Activated CD8-positive, alpha-beta T cell treated with anti-CD3 and anti-CD28 coated beads, Interleukin-2, amount 10 ng/mL, durations not matched to agents 7 days and 5 days (primary cell): ENCODE data around the gene LIX1L. TPM values are rescaled to one million over a fixed set of nuclear protein-coding genes. Genes with fewer than 3 reads are reported as not detected.
A peak's percentile ranks its signal among the peaks of the same experiment; 100 is the strongest.

Experiments
- ATAC-seq: fragments of 150-1000 bp; cut with Tn5 transposase; one replicate; pipeline ENCODE4 v1.10.0; 2021; ENCODE audit warnings: moderate library complexity
- CTCF ChIA-PET: fragments of 350-600 bp; sonication (Branson Sonifier 250); formaldehyde crosslinking; loops from one replicate; lab custom pipeline; 2021; ENCODE audit warnings: antibody characterized with exemption; lab: Charles Lee
- POLR2A ChIA-PET: fragments of 350-600 bp; sonication (Branson Sonifier 250); formaldehyde crosslinking; loops from one replicate; lab custom pipeline; 2021; ENCODE audit warnings: antibody characterized with exemption; lab: Charles Lee
- DNase-seq: peaks from one replicate; pipeline ENCODE4 v3.0.0-alpha.2; 2020
- H3K27ac Mint-ChIP-seq: one replicate; pipeline ENCODE4 v1.8.0; 2021; ENCODE audit warnings: mild to moderate bottlenecking, mixed read lengths
- H3K27me3 Mint-ChIP-seq: one replicate; pipeline ENCODE4 v1.8.0; 2021; ENCODE audit warnings: low read depth, mixed read lengths
- H3K36me3 Mint-ChIP-seq: one replicate; pipeline ENCODE4 v1.8.0; 2021; ENCODE audit warnings: low read depth, mixed read lengths
- H3K4me1 Mint-ChIP-seq: one replicate; pipeline ENCODE4 v1.8.0; 2021; ENCODE audit warnings: low read depth, mixed read lengths
- H3K4me3 Mint-ChIP-seq: one replicate; pipeline ENCODE4 v1.8.0; 2021; ENCODE audit warnings: mild to moderate bottlenecking, mixed read lengths
- H3K9me3 Mint-ChIP-seq: one replicate; pipeline ENCODE4 v1.8.0; 2022; ENCODE audit warnings: mixed read lengths; ENCODE audit not compliant: insufficient read depth
- total RNA-seq, 2 experiments: library from RNA; stranded (reverse); gene quantifications; one replicate each; pipeline ENCODE4 v1.2.3, GENCODE V29; 2021

Gene LIX1L
- total RNA-seq, 2 experiments from 2014 or later: 45.8 to 48.4 TPM

DNA sequence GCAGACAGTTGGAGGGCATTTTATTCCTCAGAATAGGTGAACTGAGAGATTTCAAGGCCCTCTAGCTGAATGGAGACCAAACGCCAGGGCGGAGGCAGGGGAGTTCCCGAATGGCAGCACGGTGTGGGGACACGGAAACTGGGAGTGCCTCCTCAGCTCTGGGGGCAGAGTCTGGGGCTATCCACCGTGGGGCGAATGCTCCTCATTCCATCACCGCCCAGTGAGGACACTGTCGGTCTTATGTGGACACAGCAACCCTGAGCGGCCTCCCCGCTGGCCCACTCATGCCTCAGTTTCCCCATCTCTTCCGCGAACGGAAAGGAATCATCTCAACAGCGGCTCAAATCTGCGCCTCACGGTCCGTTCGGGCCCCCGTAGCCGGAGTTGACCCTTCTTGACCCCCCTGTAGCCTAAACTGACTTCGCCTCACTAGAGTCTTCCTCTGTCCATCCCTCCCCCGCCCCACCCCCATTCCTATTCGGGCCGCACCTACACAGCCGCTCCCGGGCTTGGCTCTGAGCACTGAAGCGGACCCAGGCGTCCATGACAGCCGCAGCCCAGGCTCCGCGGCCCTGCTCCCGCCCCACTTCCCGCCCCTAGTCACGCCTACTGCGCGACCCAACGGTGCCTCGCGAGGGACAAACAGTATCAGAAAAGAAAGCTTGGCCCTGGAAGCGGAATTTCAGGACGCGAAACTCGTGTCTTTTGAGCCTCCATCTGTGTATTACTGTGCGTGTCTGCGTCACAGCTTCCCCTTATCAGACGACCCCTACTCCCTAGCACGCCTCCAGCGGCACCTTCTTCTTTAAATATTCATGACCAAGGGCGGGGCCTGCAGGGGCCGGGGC is 39.4 kb downstream of the LIX1L start, which contains the start of gene PEX11B:
Gene PEX11B, minus strand, starts transcription at position 574 of the 848 bp plus-strand sequence. Its CDS starts 29 bp downstream, at position 545.
- peaks cover 34% of the 10 kb centered on the region for H3K4me1 Mint-ChIP-seq
- no peaks in the 10 kb centered on the region for H3K9me3 Mint-ChIP-seq
- ChIA-PET POLR2A (interaction anchor here (0.9 to 2.7 kb wide), 15 partner anchors 10 to 119 kb away, joined by 4 to 36 read pairs (median 6); partner anchors contain the start of genes ANKRD34A, NUDT17, PIAS3 and POLR3C), CTCF (interaction anchor here (0.7 to 2.5 kb wide), 7 partner anchors 9 to 73 kb away, joined by 4 to 15 read pairs (median 6); partner anchors contain the start of genes ITGA10, LIX1L, NUDT17 and PIAS3)
- H3K27ac Mint-ChIP-seq: peak within 1 kb of the TSS; percentile 99
- H3K27me3 Mint-ChIP-seq: no peaks in the 10 kb centered on the region
- H3K36me3 Mint-ChIP-seq: peaks cover 30% of the 10 kb centered on the region
- ATAC-seq: peak; percentile 94
- DNase-seq: peak; percentile 94
- H3K4me3 Mint-ChIP-seq: peak within 1 kb of the TSS; percentile 92

DNA sequence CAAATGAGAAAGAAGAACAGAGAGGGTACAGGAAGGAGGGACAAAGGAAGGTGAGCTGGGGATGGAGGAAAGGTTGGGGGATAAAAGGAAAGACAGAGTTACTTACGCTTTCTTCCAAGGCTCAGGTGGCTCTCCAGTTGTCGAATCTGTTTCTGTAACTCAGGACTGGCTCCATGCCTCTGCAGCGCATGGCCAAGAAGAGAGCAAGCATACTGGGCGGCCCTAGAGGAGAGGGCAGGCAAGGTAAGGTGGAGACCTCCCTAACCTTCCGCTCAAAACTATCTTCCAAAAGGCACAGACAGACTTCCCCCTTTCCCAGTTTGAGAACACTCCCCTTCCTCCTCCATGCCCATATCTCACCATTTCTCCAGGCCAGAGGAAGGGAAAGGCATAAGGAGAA is 40.2 kb downstream of the LIX1L start:
- ChIA-PET CTCF (interaction anchor here (1.5 to 2.5 kb wide), 3 partner anchors 41 to 72 kb away, joined by 3 to 15 read pairs (median 12); partner anchors contain the start of genes LIX1L, NUDT17 and PIAS3), POLR2A (interaction anchor here (1.6 to 2.7 kb wide), 5 partner anchors 10 to 79 kb away, joined by 5 to 36 read pairs (median 12); partner anchors contain the start of genes ANKRD34A, PIAS3, POLR3GL and RBM8A)
- H3K4me1 Mint-ChIP-seq: peaks cover 34% of the 10 kb centered on the region
- no peaks in the 10 kb centered on the region for H3K27me3 Mint-ChIP-seq
- ATAC-seq (no peak), DNase-seq (no peak)
- H3K4me3 Mint-ChIP-seq: peak overlapping the region; percentile 92
- H3K36me3 Mint-ChIP-seq: peaks cover 27% of the 10 kb centered on the region
- no peaks in the 10 kb centered on the region for H3K9me3 Mint-ChIP-seq
- H3K27ac Mint-ChIP-seq: peak overlapping the region; percentile 99

DNA sequence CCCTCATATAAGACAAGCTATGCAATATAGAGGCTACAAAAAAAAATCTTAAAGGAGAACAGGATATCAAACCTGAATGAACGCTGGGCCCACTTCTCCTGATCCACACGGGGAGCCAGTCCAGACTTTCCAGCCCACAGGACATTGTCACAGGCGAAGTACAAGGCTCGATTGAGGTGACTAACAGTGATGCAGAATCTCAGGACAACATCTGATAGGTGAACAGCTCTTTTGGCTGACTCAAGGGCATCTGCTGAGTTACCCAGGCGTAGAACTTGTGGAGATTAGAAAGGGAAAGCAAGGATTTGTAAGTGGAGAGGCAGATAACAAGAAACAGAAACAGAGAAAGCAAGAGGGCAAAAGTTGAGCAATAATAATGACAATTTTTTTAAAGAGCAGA is 41.1 kb downstream of the LIX1L start:
- Mint-ChIP-seq H3K36me3 (peaks cover 32% of the 10 kb centered on the region), H3K4me1 (peaks cover 34% of the 10 kb centered on the region), H3K27ac (peak overlapping the region; percentile 22), H3K4me3 (peak overlapping the region; percentile 57), H3K9me3 (no peaks in the 10 kb centered on the region), H3K27me3 (no peaks in the 10 kb centered on the region)
- DNase-seq (no peak), ATAC-seq (no peak)
- POLR2A ChIA-PET: no interaction called here
- CTCF ChIA-PET: interaction anchor here (1.0 to 2.0 kb wide), 5 partner anchors 11 to 71 kb away, joined by 3 to 10 read pairs (median 5); partner anchors contain the start of genes LIX1L, NUDT17 and RBM8A

DNA sequence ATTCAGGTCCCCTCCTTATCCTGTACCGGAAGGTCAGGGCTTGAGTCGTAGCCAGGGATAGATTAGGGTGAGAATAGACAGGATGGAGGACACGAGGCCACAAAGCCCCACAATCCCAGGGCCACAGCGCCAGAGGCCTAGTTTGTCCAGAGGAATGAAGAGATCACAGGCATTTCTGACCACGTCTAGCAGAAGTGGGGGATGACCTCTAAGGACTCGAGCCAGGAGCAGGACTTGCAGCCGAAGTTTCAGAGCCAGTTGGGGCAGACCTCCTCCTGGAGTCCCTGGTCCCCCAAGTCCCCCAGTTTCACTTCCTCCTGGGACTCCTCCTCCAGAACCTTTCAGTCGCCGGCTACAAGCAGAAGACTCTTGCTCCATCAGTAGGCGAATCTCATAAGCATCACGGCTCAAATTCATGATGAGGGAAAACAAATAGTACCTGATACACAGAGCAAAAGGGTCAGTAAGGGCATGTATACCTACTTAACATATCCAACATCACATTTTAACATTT is 45.6 kb downstream of the LIX1L start:
- Mint-ChIP-seq H3K9me3 (no peaks in the 10 kb centered on the region), H3K36me3 (peaks cover 43% of the 10 kb centered on the region), H3K4me3 (no peak overlapping the region), H3K27ac (no peak overlapping the region), H3K27me3 (no peaks in the 10 kb centered on the region), H3K4me1 (peaks cover 14% of the 10 kb centered on the region)
- POLR2A ChIA-PET: interaction anchor here (1.5 kb wide), 1 partner anchor 11 kb away, joined by 4 read pairs; no protein-coding TSS in a partner anchor
- CTCF ChIA-PET: interaction anchor here (0.9 to 2.0 kb wide), 3 partner anchors 10 to 65 kb away, joined by 3 to 10 read pairs (median 3); no protein-coding TSS in a partner anchor
- ATAC-seq (no peak), DNase-seq (no peak)

DNA sequence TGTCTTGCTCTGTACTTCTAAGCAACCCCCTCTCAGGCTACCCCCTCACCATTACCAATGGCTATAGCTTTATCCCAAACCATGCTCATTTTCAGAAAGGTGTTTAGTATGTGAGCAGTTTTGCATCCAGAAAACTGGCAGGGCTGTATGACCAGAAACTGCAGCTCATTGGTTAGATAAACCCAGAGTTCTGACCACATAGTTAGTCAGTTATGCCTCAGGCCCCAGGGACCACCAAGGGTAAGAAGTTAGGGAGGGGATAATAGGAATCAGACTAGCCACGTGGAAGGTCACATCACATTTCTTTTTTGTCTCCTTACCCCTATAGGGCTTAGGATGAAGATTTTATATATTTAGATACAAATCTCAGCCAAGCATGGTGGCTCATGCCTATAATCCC is 49.2 kb downstream of the LIX1L start:
- ATAC-seq (no peak), DNase-seq (no peak)
- Mint-ChIP-seq H3K4me3 (no peak overlapping the region), H3K9me3 (no peaks in the 10 kb centered on the region), H3K36me3 (peaks cover 23% of the 10 kb centered on the region), H3K27ac (no peak overlapping the region), H3K27me3 (no peaks in the 10 kb centered on the region), H3K4me1 (peaks cover 7% of the 10 kb centered on the region)
- ChIA-PET CTCF (interaction anchor here (0.8 to 4.6 kb wide), 8 partner anchors 9 to 63 kb away, joined by 3 to 46 read pairs (median 5); partner anchors contain the start of genes ANKRD34A, NUDT17, PIAS3 and POLR3GL), POLR2A (interaction anchor here (0.7 kb wide), 1 partner anchor 19 kb away, joined by 3 read pairs; the partner anchor contains the start of gene RBM8A)

DNA sequence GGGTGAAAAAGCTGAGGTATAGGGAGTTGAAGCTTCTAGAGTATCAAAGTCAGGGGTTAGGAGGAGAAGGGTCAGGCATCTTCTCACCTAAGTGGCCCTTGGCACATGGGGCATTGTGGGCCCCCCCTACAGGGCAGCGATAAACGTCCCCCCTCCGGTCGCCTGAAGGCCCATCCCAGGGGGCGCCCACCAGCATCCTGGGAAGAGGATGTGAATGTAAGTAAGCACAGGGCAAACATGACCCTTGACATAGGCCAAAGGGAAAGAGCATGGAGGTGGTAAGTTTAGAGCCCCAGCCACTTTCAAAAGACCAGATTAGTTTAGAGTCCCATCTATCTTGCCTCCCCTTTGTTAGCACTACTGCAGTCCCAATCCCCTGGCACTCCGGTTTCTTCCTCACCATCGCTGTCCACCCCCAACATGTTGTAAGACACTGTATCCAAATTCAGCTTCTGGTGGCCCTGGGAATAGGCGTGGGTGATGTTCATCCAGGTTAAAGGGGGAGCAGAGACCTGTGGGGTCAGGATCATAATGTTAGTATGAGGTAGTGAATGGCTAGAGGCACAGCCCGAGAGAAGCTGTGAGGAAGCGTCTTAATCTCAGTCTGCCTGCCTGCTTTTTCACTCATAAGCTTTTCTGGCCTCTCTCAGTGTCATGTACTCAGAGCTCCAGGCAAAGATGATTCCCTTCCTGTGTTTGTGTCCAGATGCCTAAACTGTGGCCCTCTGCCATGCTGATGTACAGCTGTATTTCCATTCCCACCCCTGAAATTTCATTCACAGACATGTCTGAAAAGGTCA is 50.7 kb downstream of the LIX1L start:
- CTCF ChIA-PET: interaction anchor here (1.1 to 4.6 kb wide), 7 partner anchors 12 to 62 kb away, joined by 3 to 46 read pairs (median 19); partner anchors contain the start of genes NUDT17 and PIAS3
- Mint-ChIP-seq H3K9me3 (no peaks in the 10 kb centered on the region), H3K27ac (no peak overlapping the region), H3K27me3 (no peaks in the 10 kb centered on the region), H3K4me3 (no peak overlapping the region), H3K36me3 (peaks cover 17% of the 10 kb centered on the region), H3K4me1 (peaks cover 7% of the 10 kb centered on the region)
- DNase-seq (no peak), ATAC-seq (no peak)
- POLR2A ChIA-PET: no interaction called here

DNA sequence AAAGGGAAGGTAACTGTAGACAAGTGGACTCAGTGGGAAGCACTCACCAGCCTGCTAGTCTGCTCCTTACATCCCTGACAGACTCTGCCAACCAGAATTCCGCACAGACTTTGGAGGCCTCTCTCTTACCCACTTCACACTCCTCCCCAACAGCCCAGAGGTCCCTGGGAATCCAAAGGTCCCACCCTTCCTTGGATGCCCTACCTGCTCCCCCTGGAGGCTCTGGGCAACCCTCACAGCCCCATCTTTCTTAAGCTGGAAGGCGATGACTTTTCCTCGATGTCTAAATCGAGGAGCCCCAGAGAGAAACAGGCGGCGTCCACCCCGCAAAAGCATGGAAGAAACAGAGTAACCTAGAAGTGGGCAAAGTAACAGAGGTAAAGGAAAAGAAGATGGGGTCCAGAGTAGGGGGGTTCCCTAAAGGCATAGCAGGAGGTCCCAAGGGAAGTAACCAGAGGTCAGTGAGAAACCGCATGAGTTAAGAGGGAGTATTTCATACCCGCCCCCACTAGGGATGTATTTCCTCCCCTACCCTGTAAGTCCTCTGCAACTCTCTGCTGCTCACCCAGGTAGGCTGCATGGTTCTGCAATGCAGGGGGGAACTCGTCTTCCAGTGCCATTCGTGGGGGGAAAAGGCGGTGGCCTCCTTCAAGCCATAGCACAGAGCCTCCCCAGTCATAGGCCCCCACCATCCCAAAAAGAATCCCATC is 56.4 kb downstream of the LIX1L start:
- Mint-ChIP-seq H3K27me3 (no peaks in the 10 kb centered on the region), H3K27ac (no peak overlapping the region), H3K9me3 (no peaks in the 10 kb centered on the region), H3K4me3 (no peak overlapping the region), H3K4me1 (no peaks in the 10 kb centered on the region), H3K36me3 (no peaks in the 10 kb centered on the region)
- ChIA-PET CTCF (interaction anchor here (1.9 to 2.2 kb wide), 2 partner anchors 9 to 56 kb away, joined by 6 to 8 read pairs; partner anchors contain the start of gene NUDT17), POLR2A (no interaction called here)
- DNase-seq: no peak
- no peak for ATAC-seq

DNA sequence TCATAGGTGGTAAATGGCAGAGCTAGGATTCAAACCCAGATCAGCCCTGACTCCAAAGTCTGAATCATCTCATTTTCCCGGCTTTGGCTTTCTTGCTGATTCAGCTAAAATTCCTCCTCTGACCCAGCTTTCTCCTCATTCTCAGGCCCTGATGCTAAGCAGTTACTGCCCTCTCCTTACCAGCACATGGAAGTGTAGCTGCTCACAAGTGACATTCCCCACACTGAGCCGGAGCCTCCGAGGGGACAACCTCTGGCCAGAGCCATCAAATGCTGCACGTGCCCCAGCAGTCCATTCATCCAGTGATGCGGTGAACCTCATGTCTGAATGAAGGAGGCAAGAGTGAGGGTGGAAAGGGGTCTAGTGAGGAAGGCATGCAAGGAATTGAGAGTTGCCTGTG is 59.1 kb downstream of the LIX1L start:
- Mint-ChIP-seq H3K27me3 (no peaks in the 10 kb centered on the region), H3K4me1 (no peaks in the 10 kb centered on the region), H3K4me3 (no peak overlapping the region), H3K27ac (no peak overlapping the region), H3K9me3 (no peaks in the 10 kb centered on the region), H3K36me3 (no peaks in the 10 kb centered on the region)
- ATAC-seq: no peak
- POLR2A ChIA-PET: no interaction called here
- CTCF ChIA-PET: interaction anchor here (1.5 kb wide), 1 partner anchor 10 kb away, joined by 4 read pairs; no protein-coding TSS in a partner anchor
- DNase-seq: no peak

DNA sequence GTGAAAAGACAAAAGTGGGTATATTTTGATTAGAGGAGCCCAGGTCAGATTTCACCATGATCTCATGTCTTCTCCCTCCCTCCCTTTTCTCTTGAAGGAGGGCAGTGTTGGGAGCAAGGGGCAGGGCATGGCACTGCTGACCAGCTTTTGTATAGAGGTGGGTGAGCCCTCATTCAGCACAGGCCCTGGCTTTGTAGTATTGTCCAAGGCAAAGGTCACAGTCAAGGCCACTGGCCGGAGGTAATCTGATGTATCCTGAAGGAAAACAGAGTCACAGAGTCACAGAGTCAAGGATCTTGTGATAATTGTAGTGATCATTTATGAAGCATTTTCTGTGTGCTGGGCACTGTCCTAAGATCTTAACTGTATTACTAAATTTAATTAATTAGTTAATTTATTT is 59.8 kb downstream of the LIX1L start:
- DNase-seq (no peak), ATAC-seq (no peak)
- no peaks in the 10 kb centered on the region for H3K27me3 Mint-ChIP-seq
- H3K27ac Mint-ChIP-seq: no peak overlapping the region
- H3K36me3 Mint-ChIP-seq: no peaks in the 10 kb centered on the region
- no peaks in the 10 kb centered on the region for H3K9me3 Mint-ChIP-seq
- CTCF ChIA-PET: interaction anchor here (1.5 kb wide), 1 partner anchor 11 kb away, joined by 4 read pairs; no protein-coding TSS in a partner anchor
- no peak overlapping the region for H3K4me3 Mint-ChIP-seq
- POLR2A ChIA-PET: no interaction called here
- H3K4me1 Mint-ChIP-seq: no peaks in the 10 kb centered on the region

DNA sequence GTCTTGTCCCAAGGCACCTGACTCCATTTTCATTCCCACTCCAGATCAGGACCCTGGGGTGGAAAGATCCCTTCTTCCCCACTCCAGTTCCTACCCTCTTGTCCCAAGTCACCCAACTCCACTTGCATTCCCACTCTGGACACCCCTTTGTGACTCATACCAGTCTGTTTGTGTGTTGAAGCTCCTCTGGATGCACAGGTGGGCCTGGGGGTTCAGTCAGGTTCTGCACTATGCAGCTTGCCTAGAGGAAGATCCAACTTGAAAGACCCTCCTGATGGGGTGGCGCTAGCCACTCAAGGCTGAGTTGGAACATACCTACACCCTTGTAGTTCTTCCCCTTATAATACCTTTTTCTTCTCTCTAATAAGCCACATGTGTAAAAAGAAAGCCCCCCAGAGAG is 62.3 kb downstream of the LIX1L start:
- no peak overlapping the region for H3K4me3 Mint-ChIP-seq
- H3K9me3 Mint-ChIP-seq: no peaks in the 10 kb centered on the region
- no peaks in the 10 kb centered on the region for H3K27me3 Mint-ChIP-seq
- ATAC-seq: no peak
- CTCF ChIA-PET: interaction anchor here (1.0 to 2.2 kb wide), 5 partner anchors 9 to 82 kb away, joined by 3 to 12 read pairs (median 4); partner anchors contain the start of genes ITGA10 and NUDT17
- no peak overlapping the region for H3K27ac Mint-ChIP-seq
- no peaks in the 10 kb centered on the region for H3K4me1 Mint-ChIP-seq
- POLR2A ChIA-PET: interaction anchor here (1.2 kb wide), 1 partner anchor 12 kb away, joined by 3 read pairs; no protein-coding TSS in a partner anchor
- H3K36me3 Mint-ChIP-seq: no peaks in the 10 kb centered on the region
- no peak for DNase-seq
